IMR-90 (cell line): ENCODE measurements around the gene PRKD1. TPM values are rescaled to one million over a fixed set of nuclear protein-coding genes. Genes with fewer than 3 reads are reported as not detected.

ENCODE experiments used
- ATAC-seq: fragments of 200-7000 bp; cut with Tn5 transposase; 2 replicates; pipeline ENCODE4 v1.9.1; 2020; ENCODE audit warnings: low read depth, mild to moderate bottlenecking, moderate library complexity
- BruUV-seq: library from RNA; stranded (reverse); fragments of 400-500 nt; replicated peaks from 2 replicates; lab custom pipeline; 2021; lab: Mats Ljungman, UMichigan
- CTCF ChIA-PET: fragments of 300-600 bp; formaldehyde crosslinking; extraction: SDS; loops from one replicate; lab custom pipeline; 2021; ENCODE audit warnings: antibody characterized with exemption; lab: Yijun Ruan, JAX
- POLR2A ChIA-PET: fragments of 300-600 bp; sonication (Branson Sonifier 250); formaldehyde crosslinking; loops from one replicate; lab custom pipeline; 2022; ENCODE audit warnings: antibody characterized with exemption; ENCODE audit not compliant: unreplicated experiment; lab: Charles Lee
- DNase-seq: peaks from one replicate; pipeline ENCODE4 v3.0.0; 2013
- H2AFZ ChIP-seq: replicated peaks from 2 replicates; pipeline ENCODE3; 2013; ENCODE audit warnings: low read length, mild to moderate bottlenecking; ENCODE audit not compliant: poor library complexity
- H2AK5ac ChIP-seq: 2 replicates; pipeline ENCODE4 v1.6.1; 2013; ENCODE audit warnings: low read depth, low read length, inconsistent platforms
- H2AK9ac ChIP-seq: replicated peaks from 2 replicates; pipeline ENCODE3; 2013; ENCODE audit warnings: mild to moderate bottlenecking, low read depth, low read length, moderate library complexity; ENCODE audit not compliant: poor library complexity
- H2BK120ac ChIP-seq: 2 replicates; pipeline ENCODE4 v1.6.1; 2013; ENCODE audit warnings: low read depth, low read length, inconsistent platforms
- H2BK15ac ChIP-seq: 3 replicates; pipeline ENCODE4 v1.6.1; 2013; ENCODE audit warnings: low read depth, low read length, inconsistent platforms
- H2BK20ac ChIP-seq: 2 replicates; pipeline ENCODE4 v1.6.1; 2013; ENCODE audit warnings: low read depth, mild to moderate bottlenecking, inconsistent platforms, low read length, moderate library complexity
- H2BK5ac ChIP-seq: 2 replicates; pipeline ENCODE4 v1.6.1; 2013; ENCODE audit warnings: mild to moderate bottlenecking, low read depth, low read length, inconsistent platforms; ENCODE audit not compliant: poor library complexity, severe bottlenecking
- H3K14ac ChIP-seq: replicated peaks from 2 replicates; pipeline ENCODE4 v1.6.1; 2013; ENCODE audit warnings: low read depth, low read length, inconsistent platforms
- H3K18ac ChIP-seq: 2 replicates; pipeline ENCODE4 v1.6.1; 2013; ENCODE audit warnings: low read depth, low read length, control low read depth
- H3K23ac ChIP-seq: 2 replicates; pipeline ENCODE4 v1.6.1; 2013; ENCODE audit warnings: low read depth, low read length, inconsistent platforms
- H3K27ac ChIP-seq: 2 replicates; pipeline ENCODE4 v1.5.1; 2013; ENCODE audit warnings: mild to moderate bottlenecking, control low read depth, low read length; ENCODE audit not compliant: insufficient read depth
- H3K27me3 ChIP-seq: 2 replicates; pipeline ENCODE4 v1.6.1; 2013; ENCODE audit warnings: low read length; ENCODE audit not compliant: control insufficient read depth, insufficient read depth
- H3K36me3 ChIP-seq: 2 replicates; pipeline ENCODE4 v1.6.1; 2013; ENCODE audit warnings: low read length, mixed read lengths; ENCODE audit not compliant: control insufficient read depth, insufficient read depth
- H3K4ac ChIP-seq: 2 replicates; pipeline ENCODE4 v1.6.1; 2013; ENCODE audit warnings: low read depth, low read length, inconsistent platforms
- H3K4me1 ChIP-seq: 2 replicates; pipeline ENCODE4 v1.6.1; 2013; ENCODE audit warnings: low read length, mixed read lengths; ENCODE audit not compliant: control insufficient read depth, insufficient read depth
- H3K4me2 ChIP-seq: 2 replicates; pipeline ENCODE4 v1.6.1; 2013; ENCODE audit warnings: low read depth, mild to moderate bottlenecking, control low read depth, low read length, moderate library complexity
- H3K4me3 ChIP-seq: 2 replicates; pipeline ENCODE4 v1.5.1; 2013; ENCODE audit warnings: low read depth, mild to moderate bottlenecking, control low read depth, low read length, moderate library complexity; ENCODE audit not compliant: insufficient read depth
- H3K56ac ChIP-seq: 2 replicates; pipeline ENCODE4 v1.6.1; 2013; ENCODE audit warnings: low read length, inconsistent platforms; ENCODE audit not compliant: insufficient read depth; ENCODE audit errors: extremely low read depth
- H3K79me1 ChIP-seq, 2 experiments: 2 replicates each; pipeline ENCODE4 v1.6.1; 2013; ENCODE audit warnings: low read length in 2 of 2, inconsistent platforms in 1 of 2, low read depth in 1 of 2
- H3K9ac ChIP-seq: 2 replicates; pipeline ENCODE4 v1.6.1; 2013; ENCODE audit warnings: low read depth, low read length, control low read depth
- H3K9me1 ChIP-seq: 2 replicates; pipeline ENCODE4 v1.6.1; 2013; ENCODE audit warnings: low read length, inconsistent platforms; ENCODE audit not compliant: insufficient read depth
- H3K9me3 ChIP-seq: 2 replicates; pipeline ENCODE4 v1.6.1; 2013; ENCODE audit warnings: low read length; ENCODE audit not compliant: control insufficient read depth, insufficient read depth
- H4K20me1 ChIP-seq: 2 replicates; pipeline ENCODE4 v1.6.1; 2013; ENCODE audit warnings: low read length, inconsistent platforms; ENCODE audit not compliant: insufficient read depth
- H4K5ac ChIP-seq: 2 replicates; pipeline ENCODE4 v1.6.1; 2013; ENCODE audit warnings: mild to moderate bottlenecking, low read depth, low read length, control low read depth
- H4K8ac ChIP-seq, 2 experiments: 2 replicates each; pipeline ENCODE4 v1.6.1; 2013; ENCODE audit warnings: low read depth in 2 of 2, low read length in 2 of 2, control low read depth in 1 of 2, inconsistent platforms in 1 of 2
- H4K91ac ChIP-seq: 2 replicates; pipeline ENCODE4 v1.6.1; 2013; ENCODE audit warnings: low read depth, low read length, inconsistent platforms; ENCODE audit not compliant: insufficient read depth
- BHLHE40 ChIP-seq: fragments of 150-350 bp; IDR thresholded peaks from 2 replicates; pipeline ENCODE4 v1.6.1; 2016; ENCODE audit warnings: mild to moderate bottlenecking, low read depth, low read length
- CHD1 ChIP-seq: IDR thresholded peaks from 2 replicates; pipeline ENCODE4 v1.6.1; 2012; ENCODE audit warnings: low read depth, low read length, improper control_type of control experiment
- FOS ChIP-seq: fragments of 150-350 bp; IDR thresholded peaks from 2 replicates; pipeline ENCODE4 v1.6.1; 2016; ENCODE audit warnings: low read depth, low read length
- MAZ ChIP-seq: IDR thresholded peaks from 2 replicates; pipeline ENCODE4 v1.6.1; 2012; ENCODE audit warnings: low read depth, mild to moderate bottlenecking, low read length, improper control_type of control experiment, moderate library complexity, borderline replicate concordance
- MXI1 ChIP-seq: IDR thresholded peaks from 2 replicates; pipeline ENCODE4 v1.6.1; 2012; ENCODE audit warnings: low read depth, mild to moderate bottlenecking, low read length, moderate library complexity, borderline replicate concordance
- NFE2L2 ChIP-seq: fragments of 150-350 bp; IDR thresholded peaks from 2 replicates; pipeline ENCODE4 v1.6.1; 2016; ENCODE audit warnings: low read depth, mild to moderate bottlenecking, low read length
- POLR2A ChIP-seq: IDR thresholded peaks from 2 replicates; pipeline ENCODE4 v1.6.1; 2012; ENCODE audit warnings: mild to moderate bottlenecking, low read depth, low read length
- RAD21 ChIP-seq: IDR thresholded peaks from 2 replicates; pipeline ENCODE4 v1.6.1; 2012; ENCODE audit warnings: low read length, improper control_type of control experiment
- RCOR1 ChIP-seq: IDR thresholded peaks from 2 replicates; pipeline ENCODE4 v1.6.1; 2012; ENCODE audit warnings: mild to moderate bottlenecking, low read length, improper control_type of control experiment; ENCODE audit not compliant: insufficient replicate concordance
- USF2 ChIP-seq: fragments of 150-350 bp; IDR thresholded peaks from 2 replicates; pipeline ENCODE4 v1.6.1; 2017; ENCODE audit warnings: mild to moderate bottlenecking, antibody characterized with exemption, low read length, low read depth
- WGBS, 2 experiments: methylation state at CpG; one replicate each; pipeline versions ENCODE4 v1.1.5 to v1.1.7; 2013; ENCODE audit warnings: missing lambda C conversion rate in 2 of 2; ENCODE audit not compliant: insufficient read length in 1 of 2; ENCODE audit errors: extremely low coverage in 2 of 2; 5-methylcytosine and 5-hydroxymethylcytosine counted together
- dilution Hi-C: fragments of 300-500 bp; cut with HindIII; formaldehyde crosslinking; loops from one replicate; pipeline ENCODE4 v1.14.3; 2018; ENCODE audit warnings: low sequenced_read_pairs; ENCODE audit not compliant: unreplicated experiment
- in situ Hi-C: fragments of 300-500 bp; cut with MboI; formaldehyde crosslinking; loops from 3 replicates; pipeline ENCODE4 v1.14.3; 2019; ENCODE audit warnings: low sequenced_read_pairs, inconsistent platforms, mixed read lengths
- intact Hi-C: fragments of 100-400 bp; cut with micrococcal nuclease; formaldehyde crosslinking; loops from 2 replicates; pipeline ENCODE4 v1.10.0; 2022
- polyA plus RNA-seq, 3 experiments: library from polyadenylated mRNA; depleted of rRNA; stranded (reverse); fragments of >200 nt; gene quantifications; 2 replicates each; pipeline ENCODE4 v1.2.3, GENCODE V29; 2012; ENCODE audit warnings: low replicate concordance in 1 of 3
- total RNA-seq: library from RNA; depleted of rRNA; stranded (reverse); fragments of >200 nt; gene quantifications from 2 replicates; pipeline ENCODE4 v1.2.3, GENCODE V29; 2012

Gene PRKD1
- total and polyA plus RNA-seq, 2 of the 4 experiments (the other 2 are of a cell fraction) = 12.9 to 14.2 TPM

GRCh38 chr14:29853272-29853671 is 74.4 kb downstream of the PRKD1 start:
- Histone ChIP-seq H3K18ac (no peak overlapping the region), H3K27ac (no peak overlapping the region), H3K79me1 (peaks cover 22 to 24% of the 10 kb centered on the region in 2 experiments; a peak in 3 of 4 replicates), H2BK20ac (no peak overlapping the region), H2AK5ac (no peak overlapping the region), H3K14ac (no peak overlapping the region; the same call in 1 of the 2 replicates), H2BK120ac (no peak overlapping the region), H3K4me1 (no peaks in the 10 kb centered on the region; the same call in 1 of the 2 replicates), H2AK9ac (no peak overlapping the region), H3K9me1 (no peaks in the 10 kb centered on the region), H4K91ac (no peak overlapping the region), H2AFZ (no peak overlapping the region), H3K36me3 (no peaks in the 10 kb centered on the region), H4K20me1 (peaks cover 2% of the 10 kb centered on the region; the same call in 1 of the 2 replicates), H3K4me3 (no peak overlapping the region), H3K4ac (no peak overlapping the region), H3K56ac (no peak overlapping the region), H3K9ac (no peak overlapping the region), H4K8ac (no peak overlapping the region), H3K27me3 (no peaks in the 10 kb centered on the region), H4K5ac (no peak overlapping the region), H3K23ac (no peak overlapping the region), H2BK15ac (no peak overlapping the region), H3K4me2 (no peak overlapping the region), H3K9me3 (peaks cover 5% of the 10 kb centered on the region; the same call in 1 of the 2 replicates), H2BK5ac (no peak overlapping the region)
- no CpG with 5 or more reads among the region's 2 CpGs for WGBS, 2 experiments
- no TSS peak for BruUV-seq
- DNase-seq = peak; percentile 19
- dilution Hi-C loops (no loop called here), intact Hi-C loops (no loop called here), in situ Hi-C loops (no loop called here)
- CTCF ChIA-PET = no interaction called here
- ATAC-seq = peak; percentile 66
- POLR2A ChIA-PET = no interaction called here
- TF ChIP-seq BHLHE40 = no peak
- TF ChIP-seq NFE2L2 = no peak
- TF ChIP-seq MAZ = no peak
- TF ChIP-seq RAD21 = no peak
- TF ChIP-seq MXI1 = no peak
- no peak for TF ChIP-seq RCOR1
- no peak for TF ChIP-seq POLR2A
- TF ChIP-seq FOS = no peak
- TF ChIP-seq CHD1 = no peak
- TF ChIP-seq USF2 = no peak
